PC-3 (cell line): ENCODE measurements around the gene PCMT1.
"Not testable (repeated sequence)": the region's sequence is repeated elsewhere in the genome, so short reads cannot be mapped to it uniquely, and the experiment has no call there.

Experiments used
- CTCF ChIP-seq: fragments of 300-600 bp; sonication (generic); conservative IDR thresholded peaks from 2 replicates; pipeline ENCODE4 v1.5.1; 2017; ENCODE audit warnings: antibody characterized with exemption, low read depth, mild to moderate bottlenecking, low read length
- EZH2 ChIP-seq: fragments of 300-600 bp; sonication (generic); IDR thresholded peaks from one replicate; pipeline ENCODE4 v1.6.1; 2017; ENCODE audit warnings: antibody characterized with exemption, mild to moderate bottlenecking, low read length; ENCODE audit not compliant: unreplicated experiment
- EZH2phosphoT487 ChIP-seq: fragments of 300-600 bp; sonication (generic); IDR thresholded peaks from 2 replicates; pipeline ENCODE4 v1.6.1; 2018; ENCODE audit warnings: mild to moderate bottlenecking, antibody characterized with exemption, low read length, borderline replicate concordance

GRCh38 chr6:149751920-149752319 lies 2.4 kb downstream of the PCMT1 start:
- TF ChIP-seq EZH2, CTCF, EZH2phosphoT487: not testable (repeated sequence)
